Endothelial cell of umbilical vein (primary cell): ENCODE measurements around the gene CLCN4. TPM values are rescaled to one million over a fixed set of nuclear protein-coding genes. Genes with fewer than 3 reads are reported as not detected.

ENCODE experiments used
- BruUV-seq: library from RNA; stranded (reverse); fragments of 400-500 nt; replicated peaks from 2 replicates; lab custom pipeline; 2021; lab: Mats Ljungman, UMichigan
- CTCF ChIA-PET: fragments of 300-600, 350-600 bp; sonication (Branson Sonifier 250); formaldehyde crosslinking; loops from one replicate; lab custom pipeline; 2021; ENCODE audit warnings: antibody characterized with exemption, inconsistent platforms; lab: Charles Lee
- POLR2A ChIA-PET: fragments of 300-600, 350-600 bp; sonication (Branson Sonifier 250); formaldehyde crosslinking; loops from one replicate; lab custom pipeline; 2021; ENCODE audit warnings: antibody characterized with exemption, inconsistent platforms; lab: Charles Lee
- DNase-seq: peaks from one replicate; pipeline ENCODE4 v3.0.0-alpha.2; 2011; ENCODE audit warnings: low read depth, low spot score
- FAIRE-seq: peaks from 2 replicates; lab custom pipeline; 2011; peaks lifted over from hg19 to GRCh38; lab: Jason Lieb, UNC
- H2AFZ ChIP-seq: 2 replicates; pipeline ENCODE4 v1.6.0; 2012; ENCODE audit warnings: low read depth, low read length, control low read depth, inconsistent platforms
- H3K27ac ChIP-seq: 2 replicates; pipeline ENCODE4 v1.5.1; 2011; ENCODE audit warnings: low read depth, mild to moderate bottlenecking, control low read depth, low read length, moderate library complexity; ENCODE audit not compliant: insufficient read depth
- H3K27me3 ChIP-seq, 2 experiments: 2 replicates each; pipeline versions ENCODE4 v1.6.0 to v1.6.1; 2011; ENCODE audit warnings: low read length in 2 of 2, mixed read lengths in 1 of 2; ENCODE audit not compliant: control insufficient read depth in 2 of 2, insufficient read depth in 2 of 2
- H3K36me3 ChIP-seq, 2 experiments: 2 replicates in 1 of 2; 3 replicates in 1 of 2; pipeline ENCODE4 v1.5.1; 2011; ENCODE audit warnings: low read length in 2 of 2, mild to moderate bottlenecking in 1 of 2, moderate library complexity in 1 of 2; ENCODE audit not compliant: control insufficient read depth in 2 of 2, insufficient read depth in 2 of 2; ENCODE audit errors: extremely low read depth in 1 of 2
- H3K4me1 ChIP-seq: 3 replicates; pipeline ENCODE4 v1.5.1; 2011; ENCODE audit warnings: mild to moderate bottlenecking, low read length; ENCODE audit not compliant: control insufficient read depth, insufficient read depth; ENCODE audit errors: extremely low read depth
- H3K4me2 ChIP-seq: 2 replicates; pipeline ENCODE4 v1.6.1; 2011; ENCODE audit warnings: low read length, control low read depth, mixed read lengths; ENCODE audit not compliant: insufficient read depth
- H3K4me3 ChIP-seq, 3 experiments: fragments of 200-600 bp in 1 of 3; sonication (generic), shearing (Covaris generic) in 1 of 3; replicated peaks in 1 of 3; 2 replicates each; pipeline ENCODE4 v1.5.1; 2011 to 2016; ENCODE audit warnings: control low read depth in 3 of 3, low read length in 3 of 3, mild to moderate bottlenecking in 2 of 3, inconsistent platforms in 1 of 3, low read depth in 1 of 3, moderate library complexity in 1 of 3; ENCODE audit not compliant: insufficient read depth in 1 of 3
- H3K79me2 ChIP-seq: 2 replicates; pipeline ENCODE4 v1.6.0; 2012; ENCODE audit warnings: low read length, inconsistent platforms; ENCODE audit not compliant: control insufficient read depth, insufficient read depth
- H3K9ac ChIP-seq: replicated peaks from 2 replicates; pipeline ENCODE3; 2011; ENCODE audit warnings: low read length, control low read depth; ENCODE audit not compliant: insufficient read depth; ENCODE audit errors: extremely low read depth
- H3K9me1 ChIP-seq: replicated peaks from 3 replicates; pipeline ENCODE4 v1.6.0; 2011; ENCODE audit warnings: mild to moderate bottlenecking, low read length; ENCODE audit not compliant: control insufficient read depth, insufficient read depth; ENCODE audit errors: extremely low read depth
- H3K9me3 ChIP-seq: replicated peaks from 2 replicates; pipeline ENCODE4 v1.5.1; 2012; ENCODE audit warnings: low read length, inconsistent platforms; ENCODE audit not compliant: control insufficient read depth, insufficient read depth
- H4K20me1 ChIP-seq: replicated peaks from 2 replicates; pipeline ENCODE3; 2011; ENCODE audit warnings: mild to moderate bottlenecking, low read length; ENCODE audit not compliant: control insufficient read depth, insufficient read depth; ENCODE audit errors: extremely low read depth
- EZH2 ChIP-seq: IDR thresholded peaks from 2 replicates; pipeline ENCODE4 v1.6.1; 2012; ENCODE audit warnings: borderline replicate concordance, low read depth, mild to moderate bottlenecking, moderate library complexity, low read length, inconsistent platforms; ENCODE audit not compliant: severe bottlenecking
- FOS ChIP-seq: IDR thresholded peaks from 2 replicates; pipeline ENCODE4 v1.6.1; 2011; ENCODE audit warnings: mild to moderate bottlenecking, low read length, moderate library complexity, borderline replicate concordance; ENCODE audit not compliant: insufficient read depth
- GATA2 ChIP-seq: IDR thresholded peaks from 2 replicates; pipeline ENCODE4 v1.7.0; 2011; ENCODE audit warnings: low read depth, mild to moderate bottlenecking, moderate library complexity, mixed read lengths, low read length; ENCODE audit not compliant: insufficient read length, insufficient read depth
- JUN ChIP-seq: IDR thresholded peaks from 2 replicates; pipeline ENCODE4 v1.6.1; 2011; ENCODE audit warnings: borderline replicate concordance, low read depth; ENCODE audit not compliant: insufficient read length, insufficient read depth
- MYC ChIP-seq: IDR thresholded peaks from one replicate; pipeline ENCODE4 v1.6.1; 2011; ENCODE audit warnings: mild to moderate bottlenecking, low read depth, low read length
- POLR2A ChIP-seq: IDR thresholded peaks from 2 replicates; pipeline ENCODE4 v1.6.1; 2012; ENCODE audit warnings: low read depth, mild to moderate bottlenecking, control low read depth, low read length
- POLR2AphosphoS5 ChIP-seq: IDR thresholded peaks from 2 replicates; pipeline ENCODE4 v1.6.1; 2012; ENCODE audit warnings: low read depth, mild to moderate bottlenecking, control low read depth, low read length, moderate library complexity; ENCODE audit not compliant: insufficient read depth
- dilution Hi-C: fragments of 300-500 bp; cut with MboI; formaldehyde crosslinking; loops from one replicate; pipeline ENCODE4 v1.15.0; 2019; ENCODE audit warnings: low sequenced_read_pairs; ENCODE audit not compliant: extremely low pct_ligation_motif_present
- intact Hi-C: fragments of 100-400 bp; cut with micrococcal nuclease; formaldehyde crosslinking; loops from one replicate; pipeline ENCODE4 v1.10.0; 2022
- polyA plus RNA-seq, 4 experiments: library from polyadenylated mRNA; depleted of rRNA in 3 of 4; stranded (reverse) in 3 of 4; unstranded in 1 of 4; fragments of >200 nt; gene quantifications; 2 replicates each; pipeline versions ENCODE4 v1.2.1 to v1.2.3, GENCODE V29; 2011 to 2012; ENCODE audit warnings: missing spikeins in 1 of 4
- total RNA-seq: library from RNA; stranded (reverse); gene quantifications from 2 replicates; pipeline ENCODE4 v1.2.3, GENCODE V29; 2021
- TF ChIP-seq, protein P1 (sequence below): IDR thresholded peaks from 2 replicates; pipeline ENCODE4 v1.6.1; 2011; ENCODE audit not compliant: insufficient read depth, insufficient read length
- TF ChIP-seq, protein P2 (sequence below), 2 donors: IDR thresholded peaks; 1 replicate in 1 of 2; 2 replicates in 1 of 2; pipeline ENCODE4 v1.5.1; 2011; ENCODE audit warnings: low read length in 2 of 2, mild to moderate bottlenecking in 2 of 2, moderate library complexity in 2 of 2, control low read depth in 1 of 2, inconsistent platforms in 1 of 2, low read depth in 1 of 2; ENCODE audit not compliant: insufficient read depth in 1 of 2; ENCODE audit errors: extremely low read depth in 1 of 2

Gene CLCN4
- total and polyA plus RNA-seq, 2 donors (not counting 3 experiments of a cell fraction or from before 2014, with no cell fraction given): 7.6 to 19.8 TPM

DNA sequence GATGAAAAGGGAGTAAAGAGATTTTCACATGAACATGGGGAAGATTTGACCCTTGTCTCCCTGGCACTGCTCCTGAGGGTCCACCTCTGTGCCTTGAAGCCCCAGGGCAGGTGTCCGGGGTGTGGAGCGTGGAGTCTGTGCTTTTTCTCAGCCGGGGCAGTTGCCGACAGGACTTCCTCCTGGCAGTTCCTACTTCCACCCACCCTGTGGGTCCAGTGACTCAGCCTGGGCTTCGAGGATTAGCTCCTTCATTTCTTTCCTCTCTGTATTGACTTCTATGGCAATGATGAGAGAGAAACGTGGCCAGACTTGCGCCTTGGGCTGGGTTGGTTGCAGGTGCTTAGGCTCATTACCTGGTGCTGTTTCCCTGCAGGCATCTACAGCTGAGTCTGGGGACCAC, 35.9 kb upstream of the CLCN4 start:
- Histone ChIP-seq H3K9me3 (no peaks in the 10 kb centered on the region), H3K27ac (no peak overlapping the region), H3K9me1 (no peaks in the 10 kb centered on the region), H3K4me1 (no peaks in the 10 kb centered on the region), H3K27me3 (no peaks in the 10 kb centered on the region), H3K36me3 (peaks cover 13 to 15% of the 10 kb centered on the region in 2 experiments), H3K4me2 (no peak overlapping the region), H3K9ac (no peak overlapping the region), H4K20me1 (no peaks in the 10 kb centered on the region), H3K4me3 (no peak overlapping the region), H3K79me2 (peaks cover 16% of the 10 kb centered on the region), H2AFZ (no peak overlapping the region)
- TF ChIP-seq GATA2: no peak
- TF ChIP-seq MYC: no peak
- TF ChIP-seq JUN: no peak
- no peak for TF ChIP-seq FOS
- TF ChIP-seq POLR2A: no peak
- TF ChIP-seq, protein P1, sequence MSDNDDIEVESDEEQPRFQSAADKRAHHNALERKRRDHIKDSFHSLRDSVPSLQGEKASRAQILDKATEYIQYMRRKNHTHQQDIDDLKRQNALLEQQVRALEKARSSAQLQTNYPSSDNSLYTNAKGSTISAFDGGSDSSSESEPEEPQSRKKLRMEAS: no peak
- TF ChIP-seq, protein P2, sequence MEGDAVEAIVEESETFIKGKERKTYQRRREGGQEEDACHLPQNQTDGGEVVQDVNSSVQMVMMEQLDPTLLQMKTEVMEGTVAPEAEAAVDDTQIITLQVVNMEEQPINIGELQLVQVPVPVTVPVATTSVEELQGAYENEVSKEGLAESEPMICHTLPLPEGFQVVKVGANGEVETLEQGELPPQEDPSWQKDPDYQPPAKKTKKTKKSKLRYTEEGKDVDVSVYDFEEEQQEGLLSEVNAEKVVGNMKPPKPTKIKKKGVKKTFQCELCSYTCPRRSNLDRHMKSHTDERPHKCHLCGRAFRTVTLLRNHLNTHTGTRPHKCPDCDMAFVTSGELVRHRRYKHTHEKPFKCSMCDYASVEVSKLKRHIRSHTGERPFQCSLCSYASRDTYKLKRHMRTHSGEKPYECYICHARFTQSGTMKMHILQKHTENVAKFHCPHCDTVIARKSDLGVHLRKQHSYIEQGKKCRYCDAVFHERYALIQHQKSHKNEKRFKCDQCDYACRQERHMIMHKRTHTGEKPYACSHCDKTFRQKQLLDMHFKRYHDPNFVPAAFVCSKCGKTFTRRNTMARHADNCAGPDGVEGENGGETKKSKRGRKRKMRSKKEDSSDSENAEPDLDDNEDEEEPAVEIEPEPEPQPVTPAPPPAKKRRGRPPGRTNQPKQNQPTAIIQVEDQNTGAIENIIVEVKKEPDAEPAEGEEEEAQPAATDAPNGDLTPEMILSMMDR (IDR thresholded peaks at IDR 0.05; ENCODE audit: extremely low read depth in 1 of 2, insufficient read depth in 1 of 2, low read depth in 1 of 2, low read length in 2 of 2): no peak
- no peak for TF ChIP-seq POLR2AphosphoS5
- TF ChIP-seq EZH2: no peak
- intact Hi-C loops: no loop called here
- FAIRE-seq: no peak
- BruUV-seq: no TSS peak
- no peak for DNase-seq
- ChIA-PET CTCF (interaction anchor here (1.5 to 2.4 kb wide), 6 partner anchors 12 to 237 kb away, joined by 4 to 20 read pairs (median 8); no protein-coding TSS in a partner anchor), POLR2A (no interaction called here)
- dilution Hi-C loops: no loop called here
